ENCODE measurements around the gene PSMA8. TPM values are rescaled to one million over a fixed set of nuclear protein-coding genes. Genes with fewer than 3 reads are reported as not detected.
"Not testable (repeated sequence)": the region's sequence is repeated elsewhere in the genome, so short reads cannot be mapped to it uniquely, and the experiment has no call there.

PSMA8 gene
- total and polyA plus RNA-seq, 9 donors: 0.12 to 0.25 (median 0.16) TPM; not detected in 5

DNA sequence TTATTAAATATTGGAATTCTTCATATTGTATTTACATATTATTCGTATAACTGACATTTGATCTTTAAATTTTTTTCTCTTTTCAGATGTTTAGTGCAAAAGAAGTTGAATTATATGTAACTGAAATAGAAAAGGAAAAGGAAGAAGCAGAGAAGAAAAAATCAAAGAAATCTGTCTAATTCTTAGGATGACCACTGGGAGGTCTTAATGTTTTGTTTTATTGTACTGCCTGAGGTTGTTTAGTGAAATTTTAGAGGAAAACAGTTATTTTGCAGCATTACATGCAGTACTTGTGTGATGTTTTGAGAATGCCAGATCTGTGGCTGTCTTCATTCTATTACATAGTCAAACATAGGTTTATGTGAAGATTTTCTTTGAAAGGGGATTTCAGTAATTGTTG, 58.6 kb downstream of the PSMA8 start:
- intact Hi-C loops (cut with DNase I): no loop called here
- WGBS, 3 donors: 70 to 93% (median 71%) methylated on average over 1 of the region's 1 CpG
- TF ChIP-seq POLR2A (IDR thresholded peaks at IDR 0.05): no peak
- TF ChIP-seq CTCF (IDR thresholded peaks at IDR 0.05): no peak
- no peak for TF ChIP-seq EP300 (IDR thresholded peaks at IDR 0.05)
- Histone ChIP-seq H3K4me3 (no peak overlapping the region), H3K27me3 (no peaks in the 10 kb centered on the region), H3K36me3 (no peaks in the 10 kb centered on the region), H3K9me3 (no peaks in the 10 kb centered on the region), H3K4me1 (ENCODE audit: insufficient read depth) (no peaks in the 10 kb centered on the region), H3K27ac (no peak overlapping the region)
- DNase-seq: no peak

GRCh38 chr18:26196605-26197004, 62.9 kb downstream of the PSMA8 start:
- H3K4me1 ChIP-seq (ENCODE audit: insufficient read depth): no peaks in the 10 kb centered on the region
- no peaks in the 10 kb centered on the region for H3K9me3 ChIP-seq
- WGBS, 3 donors: 87 to 91% (median 89%) methylated on average over 3 of the region's 3 CpGs
- no peak overlapping the region for H3K27ac ChIP-seq
- no peaks in the 10 kb centered on the region for H3K36me3 ChIP-seq
- H3K27me3 ChIP-seq: no peaks in the 10 kb centered on the region
- intact Hi-C loops (cut with DNase I): no loop called here
- no peak overlapping the region for H3K4me3 ChIP-seq
- TF ChIP-seq EP300 (IDR thresholded peaks at IDR 0.05) (no peak), POLR2A (IDR thresholded peaks at IDR 0.05) (no peak), CTCF (IDR thresholded peaks at IDR 0.05) (no peak)
- no peak for DNase-seq

GRCh38 chr18:26202001-26202400, 68.3 kb downstream of the PSMA8 start:
- WGBS, 3 donors: 73 to 85% (median 82%) methylated on average over 8 to 9 of the region's 9 CpGs
- H3K4me1 ChIP-seq (ENCODE audit: insufficient read depth); H3K9me3 ChIP-seq; H3K4me3 ChIP-seq; H3K36me3 ChIP-seq; H3K27ac ChIP-seq; DNase-seq; H3K27me3 ChIP-seq; intact Hi-C loops (cut with DNase I): not testable (repeated sequence)

DNA sequence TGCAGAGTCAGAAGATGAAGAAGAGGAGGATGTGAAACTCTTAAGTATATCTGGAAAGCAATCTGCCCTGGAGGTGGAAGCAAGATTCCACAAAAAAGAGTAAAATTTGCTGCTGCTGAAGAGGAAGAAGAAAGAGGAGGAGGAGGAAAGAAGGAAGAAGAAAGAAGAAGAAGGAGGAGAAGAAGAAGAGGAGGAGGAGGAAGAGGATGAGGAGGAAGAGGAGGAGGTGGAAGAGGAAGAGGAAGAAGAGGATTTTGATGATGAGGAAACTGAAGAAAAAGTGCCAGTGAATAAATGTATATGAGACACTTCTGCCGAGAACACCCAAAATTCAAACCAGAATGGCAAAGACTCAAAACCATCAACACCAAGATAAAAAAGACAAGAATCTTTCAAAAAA, 71.6 kb downstream of the PSMA8 start:
- intact Hi-C loops (cut with DNase I): no loop called here
- TF ChIP-seq EP300 (IDR thresholded peaks at IDR 0.05) (no peak), CTCF (IDR thresholded peaks at IDR 0.05) (no peak), POLR2A (IDR thresholded peaks at IDR 0.05) (no peak)
- H3K27me3 ChIP-seq: no peaks in the 10 kb centered on the region
- no peak overlapping the region for H3K27ac ChIP-seq
- H3K36me3 ChIP-seq: no peaks in the 10 kb centered on the region
- whole genome bisulfite sequencing, 3 donors: 82 to 95% (median 93%) methylated on average over 1 of the region's 1 CpG
- H3K4me1 ChIP-seq (ENCODE audit: insufficient read depth): no peaks in the 10 kb centered on the region
- H3K4me3 ChIP-seq: no peak overlapping the region
- no peak for DNase-seq
- H3K9me3 ChIP-seq: no peaks in the 10 kb centered on the region

DNA sequence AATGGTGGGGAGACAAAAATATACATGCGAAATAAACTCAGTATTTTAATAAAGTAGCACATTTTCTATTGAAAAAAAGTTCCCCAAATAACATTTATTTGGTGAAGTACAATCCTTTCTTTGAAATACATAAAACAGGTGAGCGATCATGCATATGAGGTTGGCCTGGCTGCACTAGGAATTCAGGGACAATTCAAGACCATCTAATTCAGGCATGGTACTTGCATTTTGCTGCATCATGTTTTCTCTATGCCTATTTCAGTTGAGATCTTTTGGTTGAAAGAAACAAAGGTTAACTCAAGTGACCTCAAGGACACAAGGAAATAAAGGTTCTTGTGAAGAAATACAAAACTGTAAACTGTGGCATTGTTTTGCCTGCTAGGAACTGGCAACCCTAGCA, 72.8 kb downstream of the PSMA8 start:
- no peak for DNase-seq
- H3K27ac ChIP-seq: no peak overlapping the region
- H3K4me1 ChIP-seq (ENCODE audit: insufficient read depth): no peaks in the 10 kb centered on the region
- 92 to 97% (median 96%) methylated on average over 2 of the region's 2 CpGs for WGBS, 3 donors
- TF ChIP-seq CTCF (IDR thresholded peaks at IDR 0.05) (no peak), POLR2A (IDR thresholded peaks at IDR 0.05) (no peak), EP300 (IDR thresholded peaks at IDR 0.05) (no peak)
- intact Hi-C loops (cut with DNase I): no loop called here
- no peak overlapping the region for H3K4me3 ChIP-seq
- no peaks in the 10 kb centered on the region for H3K27me3 ChIP-seq
- H3K36me3 ChIP-seq: no peaks in the 10 kb centered on the region
- no peaks in the 10 kb centered on the region for H3K9me3 ChIP-seq
